Fibroblast of lung (primary cell): ENCODE measurements around the gene RGS17. TPM values are rescaled to one million over a fixed set of nuclear protein-coding genes. Genes with fewer than 3 reads are reported as not detected.

Source experiments
- DNase-seq, 2 donors: peaks; one replicate each; pipeline versions ENCODE4 v3.0.0 to v3.0.0-alpha.2; 2010; ENCODE audit warnings: low read depth in 2 of 2
- H2AFZ ChIP-seq: 2 replicates; pipeline ENCODE4 v1.5.1; 2012; ENCODE audit warnings: low read length, control low read depth, inconsistent platforms
- H3K27ac ChIP-seq: 2 replicates; pipeline ENCODE4 v1.5.1; 2011; ENCODE audit warnings: low read length, control low read depth; ENCODE audit not compliant: insufficient read depth
- H3K27me3 ChIP-seq: 2 replicates; pipeline ENCODE4 v1.5.1; 2011; ENCODE audit warnings: mild to moderate bottlenecking, low read length; ENCODE audit not compliant: control insufficient read depth, insufficient read depth
- H3K36me3 ChIP-seq: 2 replicates; pipeline ENCODE4 v1.5.1; 2011; ENCODE audit warnings: low read length; ENCODE audit not compliant: control insufficient read depth, insufficient read depth
- H3K4me1 ChIP-seq: 2 replicates; pipeline ENCODE4 v1.5.1; 2011; ENCODE audit warnings: low read length; ENCODE audit not compliant: control insufficient read depth, insufficient read depth; ENCODE audit errors: extremely low read depth
- H3K4me2 ChIP-seq: 2 replicates; pipeline ENCODE4 v1.5.1; 2011; ENCODE audit warnings: low read length, control low read depth; ENCODE audit not compliant: insufficient read depth; ENCODE audit errors: extremely low read depth
- H3K4me3 ChIP-seq, 4 experiments: fragments of 200-600 bp in 1 of 4; sonication (generic) in 1 of 4; replicated peaks in 1 of 4; 2 replicates each; pipeline ENCODE4 v1.5.1; 2011 to 2016; ENCODE audit warnings: low read length in 4 of 4, low read depth in 3 of 4, mild to moderate bottlenecking in 3 of 4, control low read depth in 2 of 4, inconsistent platforms in 1 of 4, mixed read lengths in 1 of 4; ENCODE audit not compliant: insufficient read depth in 1 of 4; ENCODE audit errors: control extremely low read depth in 1 of 4
- H3K79me2 ChIP-seq: 2 replicates; pipeline ENCODE4 v1.5.1; 2012; ENCODE audit warnings: mild to moderate bottlenecking, low read length, inconsistent platforms; ENCODE audit not compliant: control insufficient read depth, insufficient read depth
- H3K9ac ChIP-seq: 2 replicates; pipeline ENCODE4 v1.5.1; 2011; ENCODE audit warnings: mild to moderate bottlenecking, low read length, control low read depth; ENCODE audit not compliant: insufficient read depth
- H3K9me3 ChIP-seq: 2 replicates; pipeline ENCODE4 v1.5.1; 2012; ENCODE audit warnings: low read depth, low read length; ENCODE audit not compliant: control insufficient read depth, insufficient read depth
- H4K20me1 ChIP-seq: 2 replicates; pipeline ENCODE4 v1.5.1; 2011; ENCODE audit warnings: low read length; ENCODE audit not compliant: control insufficient read depth, insufficient read depth; ENCODE audit errors: extremely low read depth
- EZH2 ChIP-seq: IDR thresholded peaks from 2 replicates; pipeline ENCODE4 v1.5.1; 2012; ENCODE audit warnings: low read length, control low read depth, mild to moderate bottlenecking; ENCODE audit errors: missing control alignments
- polyA plus RNA-seq, 2 donors: library from polyadenylated mRNA; depleted of rRNA in 1 of 2; stranded (reverse) in 1 of 2; unstranded in 1 of 2; fragments of >200 nt; gene quantifications; 2 replicates each; pipeline ENCODE4 v1.2.1, GENCODE V29; 2011 to 2012; ENCODE audit warnings: missing spikeins in 1 of 2
- total RNA-seq: library from RNA; depleted of rRNA; stranded (reverse); fragments of >200 nt; gene quantifications from 2 replicates; pipeline ENCODE4 v1.2.1, GENCODE V29; 2014
- TF ChIP-seq, protein P1 (sequence below), 2 donors: IDR thresholded peaks in 1 of 2; conservative IDR thresholded peaks in 1 of 2; 1 replicate in 1 of 2; 2 replicates in 1 of 2; pipeline ENCODE4 v1.5.1; 2011 to 2012; ENCODE audit warnings: low read length in 2 of 2, control low read depth in 1 of 2, inconsistent platforms in 1 of 2, low read depth in 1 of 2, mild to moderate bottlenecking in 1 of 2

RGS17 gene
- total and polyA plus RNA-seq, 2 donors (not counting 1 experiment from before 2014, with no cell fraction given): 2.1 to 10.2 TPM

DNA sequence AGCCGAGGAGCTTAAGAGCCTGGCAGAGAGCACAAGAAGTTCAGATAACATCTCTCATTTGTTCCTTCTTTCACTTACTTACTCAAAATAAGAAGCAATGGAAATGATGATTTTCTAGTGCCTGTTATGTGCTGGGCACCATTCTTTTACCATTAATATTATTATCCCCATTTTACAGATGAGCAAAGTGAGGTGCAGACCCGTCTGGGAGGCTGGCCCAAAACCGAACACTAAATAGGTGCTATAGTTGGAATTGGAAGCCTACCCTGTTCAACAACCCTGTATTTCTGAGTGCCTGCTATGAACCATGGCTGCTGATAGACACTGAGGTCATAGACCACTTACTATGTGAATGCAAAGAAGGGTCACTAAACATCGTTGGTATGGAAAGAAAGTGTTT lies 103.6 kb downstream of the RGS17 start:
- Histone ChIP-seq H3K79me2 (no peaks in the 10 kb centered on the region), H3K36me3 (no peaks in the 10 kb centered on the region), H3K9me3 (no peaks in the 10 kb centered on the region), H4K20me1 (no peaks in the 10 kb centered on the region), H2AFZ (no peak overlapping the region), H3K4me2 (no peak overlapping the region), H3K27me3 (no peaks in the 10 kb centered on the region), H3K4me1 (peaks cover 4% of the 10 kb centered on the region), H3K4me3 (no peak overlapping the region), H3K9ac (no peak overlapping the region), H3K27ac (no peak overlapping the region)
- no peak for DNase-seq
- TF ChIP-seq, protein P1, sequence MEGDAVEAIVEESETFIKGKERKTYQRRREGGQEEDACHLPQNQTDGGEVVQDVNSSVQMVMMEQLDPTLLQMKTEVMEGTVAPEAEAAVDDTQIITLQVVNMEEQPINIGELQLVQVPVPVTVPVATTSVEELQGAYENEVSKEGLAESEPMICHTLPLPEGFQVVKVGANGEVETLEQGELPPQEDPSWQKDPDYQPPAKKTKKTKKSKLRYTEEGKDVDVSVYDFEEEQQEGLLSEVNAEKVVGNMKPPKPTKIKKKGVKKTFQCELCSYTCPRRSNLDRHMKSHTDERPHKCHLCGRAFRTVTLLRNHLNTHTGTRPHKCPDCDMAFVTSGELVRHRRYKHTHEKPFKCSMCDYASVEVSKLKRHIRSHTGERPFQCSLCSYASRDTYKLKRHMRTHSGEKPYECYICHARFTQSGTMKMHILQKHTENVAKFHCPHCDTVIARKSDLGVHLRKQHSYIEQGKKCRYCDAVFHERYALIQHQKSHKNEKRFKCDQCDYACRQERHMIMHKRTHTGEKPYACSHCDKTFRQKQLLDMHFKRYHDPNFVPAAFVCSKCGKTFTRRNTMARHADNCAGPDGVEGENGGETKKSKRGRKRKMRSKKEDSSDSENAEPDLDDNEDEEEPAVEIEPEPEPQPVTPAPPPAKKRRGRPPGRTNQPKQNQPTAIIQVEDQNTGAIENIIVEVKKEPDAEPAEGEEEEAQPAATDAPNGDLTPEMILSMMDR (conservative IDR thresholded peaks at IDR 0.05 in 1 of 2, IDR thresholded peaks at IDR 0.05 in 1 of 2; ENCODE audit: low read depth in 1 of 2, low read length in 2 of 2): no peak
- TF ChIP-seq EZH2: no peak

DNA sequence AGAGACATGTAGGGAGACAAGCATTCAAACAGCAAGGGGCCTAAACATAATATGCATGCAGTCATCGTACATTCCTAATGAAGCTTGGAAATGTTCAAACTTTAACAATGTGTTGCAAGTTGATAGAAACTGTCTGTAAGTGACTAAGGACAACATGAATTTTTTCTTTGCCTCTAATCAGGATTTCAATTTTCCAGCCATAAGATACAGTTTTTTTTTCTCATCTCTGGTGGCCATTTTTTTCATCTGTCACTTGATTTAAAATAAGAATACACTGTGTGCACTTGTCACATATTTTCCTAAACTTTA lies 106.4 kb downstream of the RGS17 start:
- H3K9me3 ChIP-seq: no peaks in the 10 kb centered on the region
- no peaks in the 10 kb centered on the region for H4K20me1 ChIP-seq
- no peak overlapping the region for H3K4me3 ChIP-seq
- no peaks in the 10 kb centered on the region for H3K79me2 ChIP-seq
- H3K9ac ChIP-seq: no peak overlapping the region
- H3K4me2 ChIP-seq: no peak overlapping the region
- no peak overlapping the region for H3K27ac ChIP-seq
- TF ChIP-seq, protein P1 (conservative IDR thresholded peaks at IDR 0.05 in 1 of 2, IDR thresholded peaks at IDR 0.05 in 1 of 2; ENCODE audit: low read depth in 1 of 2, low read length in 2 of 2): no peak
- TF ChIP-seq EZH2: no peak
- no peaks in the 10 kb centered on the region for H3K36me3 ChIP-seq
- no peak overlapping the region for H2AFZ ChIP-seq
- H3K27me3 ChIP-seq: no peaks in the 10 kb centered on the region
- DNase-seq: no peak
- no peaks in the 10 kb centered on the region for H3K4me1 ChIP-seq

DNA sequence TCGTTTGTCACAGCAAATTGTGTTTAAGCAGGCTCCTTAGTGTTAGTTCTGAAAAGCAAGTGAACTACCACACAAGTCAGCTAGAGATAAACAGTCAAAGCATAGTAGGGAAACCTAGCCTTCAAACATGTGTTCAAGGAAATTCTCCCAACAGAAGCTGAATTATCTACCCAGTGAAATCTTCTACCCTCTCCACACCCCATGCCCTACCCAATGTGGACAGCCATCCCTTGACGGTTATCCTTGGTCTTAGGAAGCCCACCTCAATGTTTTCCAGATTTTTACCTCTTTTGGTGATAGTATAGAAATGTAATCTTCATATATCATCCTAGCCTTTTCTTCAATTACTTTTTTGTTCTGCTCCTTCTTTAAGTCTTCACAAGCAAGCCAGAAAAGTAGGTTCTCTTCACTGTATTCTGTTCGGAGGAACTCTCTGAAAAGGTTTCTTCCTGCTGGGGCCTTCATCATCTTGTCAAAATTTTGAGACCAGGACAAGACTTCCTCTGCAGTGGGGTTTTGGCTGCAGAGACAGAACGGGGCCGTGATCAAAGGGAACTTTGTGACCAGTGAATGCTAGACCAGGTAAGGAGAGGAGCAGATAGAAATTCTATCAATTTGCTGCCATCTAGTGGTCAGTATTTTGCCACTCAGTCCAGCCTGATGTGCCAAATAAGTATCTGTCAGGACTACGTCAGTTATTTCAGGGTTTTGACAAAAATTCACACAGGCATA lies 106.9 kb downstream of the RGS17 start:
- H3K79me2 ChIP-seq: no peaks in the 10 kb centered on the region
- H3K27me3 ChIP-seq: no peaks in the 10 kb centered on the region
- TF ChIP-seq, protein P1 (conservative IDR thresholded peaks at IDR 0.05 in 1 of 2, IDR thresholded peaks at IDR 0.05 in 1 of 2; ENCODE audit: low read depth in 1 of 2, low read length in 2 of 2): peak; percentile 75 to 78
- no peak for TF ChIP-seq EZH2
- no peak overlapping the region for H3K4me2 ChIP-seq
- no peaks in the 10 kb centered on the region for H3K36me3 ChIP-seq
- no peaks in the 10 kb centered on the region for H4K20me1 ChIP-seq
- H3K9ac ChIP-seq: no peak overlapping the region
- H3K4me1 ChIP-seq: no peaks in the 10 kb centered on the region
- H3K4me3 ChIP-seq: no peak overlapping the region
- H3K27ac ChIP-seq: no peak overlapping the region
- no peak overlapping the region for H2AFZ ChIP-seq
- H3K9me3 ChIP-seq: no peaks in the 10 kb centered on the region
- DNase-seq: peak; percentile 38 to 66
